Measurements from ENCODE around the gene GOLPH3L. TPM values are rescaled to one million over a fixed set of nuclear protein-coding genes. Genes with fewer than 3 reads are reported as not detected.

Gene GOLPH3L
- total and polyA plus RNA-seq, 2 experiments from 2014 or later = 23.5 to 29.6 TPM

- Histone ChIP-seq H4K20me1 (replicated peaks; ENCODE audit: insufficient read depth) (no peaks in the 10 kb centered on the region), H3K4me1 (ENCODE audit: insufficient read depth) (peaks cover 10% of the 10 kb centered on the region; the same call in 1 of the 2 replicates), H3K4me2 (no peak overlapping the region), H3K36me3 (ENCODE audit: insufficient read depth) (peaks cover 23% of the 10 kb centered on the region), H2AFZ (no peak overlapping the region), H3K79me2 (replicated peaks; ENCODE audit: insufficient read depth) (peaks cover 17% of the 10 kb centered on the region; the same call in 1 of the 2 replicates), H3K9me2 (ENCODE audit: insufficient read depth) (no peaks in the 10 kb centered on the region), H3K27me3 (ENCODE audit: insufficient read depth) (no peaks in the 10 kb centered on the region), H3K27ac (ENCODE audit: low read depth) (0 out of 2 replicates have a peak overlapping the region, but pooled peaks have one; percentile 41), H3F3A (replicated peaks; ENCODE audit: low read depth) (0 out of 2 replicates have a peak, but pooled peaks cover 6% of the 10 kb centered on the region), H3K4me3 (no peak overlapping the region)
- Mint-ChIP-seq H3K4me3 (no peak overlapping the region), H3K36me3 (ENCODE audit: low read depth) (peaks cover 34% of the 10 kb centered on the region), H3K27ac (no peak overlapping the region), H3K27me3 (ENCODE audit: insufficient read depth, low read depth, poor library complexity) (peaks cover 4% of the 10 kb centered on the region), H3K4me1 (peaks cover 10% of the 10 kb centered on the region), H3K9me3 (no peaks in the 10 kb centered on the region)
- DNase-seq (ENCODE audit: low spot score) (no peak), ATAC-seq (no peak)
- TF ChIP-seq REST (IDR thresholded peaks at IDR 0.05; ENCODE audit: unreplicated experiment) (no peak), JUNB (IDR thresholded peaks at IDR 0.05; ENCODE audit: unreplicated experiment) (no peak), EZH2phosphoT487 (IDR thresholded peaks at IDR 0.05; ENCODE audit: unreplicated experiment) (no peak), NANOG (IDR thresholded peaks at IDR 0.05; ENCODE audit: borderline replicate concordance) (no peak), ZNF114 (CRISPR knock-in tag; IDR thresholded peaks at IDR 0.05) (no peak), CREB1 (CRISPR knock-in tag; IDR thresholded peaks at IDR 0.05; ENCODE audit: low read depth) (no peak), EZH2 (IDR thresholded peaks at IDR 0.05; ENCODE audit: low read depth, unreplicated experiment) (no peak), STAT1 (IDR thresholded peaks at IDR 0.05; ENCODE audit: unreplicated experiment) (no peak), POLR2AphosphoS5 (IDR thresholded peaks at IDR 0.05; ENCODE audit: low read depth) (no peak), ZNF331 (CRISPR knock-in tag; IDR thresholded peaks at IDR 0.05; ENCODE audit: low read depth) (no peak)
- TF ChIP-seq, protein P1, sequence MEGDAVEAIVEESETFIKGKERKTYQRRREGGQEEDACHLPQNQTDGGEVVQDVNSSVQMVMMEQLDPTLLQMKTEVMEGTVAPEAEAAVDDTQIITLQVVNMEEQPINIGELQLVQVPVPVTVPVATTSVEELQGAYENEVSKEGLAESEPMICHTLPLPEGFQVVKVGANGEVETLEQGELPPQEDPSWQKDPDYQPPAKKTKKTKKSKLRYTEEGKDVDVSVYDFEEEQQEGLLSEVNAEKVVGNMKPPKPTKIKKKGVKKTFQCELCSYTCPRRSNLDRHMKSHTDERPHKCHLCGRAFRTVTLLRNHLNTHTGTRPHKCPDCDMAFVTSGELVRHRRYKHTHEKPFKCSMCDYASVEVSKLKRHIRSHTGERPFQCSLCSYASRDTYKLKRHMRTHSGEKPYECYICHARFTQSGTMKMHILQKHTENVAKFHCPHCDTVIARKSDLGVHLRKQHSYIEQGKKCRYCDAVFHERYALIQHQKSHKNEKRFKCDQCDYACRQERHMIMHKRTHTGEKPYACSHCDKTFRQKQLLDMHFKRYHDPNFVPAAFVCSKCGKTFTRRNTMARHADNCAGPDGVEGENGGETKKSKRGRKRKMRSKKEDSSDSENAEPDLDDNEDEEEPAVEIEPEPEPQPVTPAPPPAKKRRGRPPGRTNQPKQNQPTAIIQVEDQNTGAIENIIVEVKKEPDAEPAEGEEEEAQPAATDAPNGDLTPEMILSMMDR (conservative IDR thresholded peaks at IDR 0.05; ENCODE audit: low read depth in 2 of 2) = no peak
- TF ChIP-seq, protein P2, sequence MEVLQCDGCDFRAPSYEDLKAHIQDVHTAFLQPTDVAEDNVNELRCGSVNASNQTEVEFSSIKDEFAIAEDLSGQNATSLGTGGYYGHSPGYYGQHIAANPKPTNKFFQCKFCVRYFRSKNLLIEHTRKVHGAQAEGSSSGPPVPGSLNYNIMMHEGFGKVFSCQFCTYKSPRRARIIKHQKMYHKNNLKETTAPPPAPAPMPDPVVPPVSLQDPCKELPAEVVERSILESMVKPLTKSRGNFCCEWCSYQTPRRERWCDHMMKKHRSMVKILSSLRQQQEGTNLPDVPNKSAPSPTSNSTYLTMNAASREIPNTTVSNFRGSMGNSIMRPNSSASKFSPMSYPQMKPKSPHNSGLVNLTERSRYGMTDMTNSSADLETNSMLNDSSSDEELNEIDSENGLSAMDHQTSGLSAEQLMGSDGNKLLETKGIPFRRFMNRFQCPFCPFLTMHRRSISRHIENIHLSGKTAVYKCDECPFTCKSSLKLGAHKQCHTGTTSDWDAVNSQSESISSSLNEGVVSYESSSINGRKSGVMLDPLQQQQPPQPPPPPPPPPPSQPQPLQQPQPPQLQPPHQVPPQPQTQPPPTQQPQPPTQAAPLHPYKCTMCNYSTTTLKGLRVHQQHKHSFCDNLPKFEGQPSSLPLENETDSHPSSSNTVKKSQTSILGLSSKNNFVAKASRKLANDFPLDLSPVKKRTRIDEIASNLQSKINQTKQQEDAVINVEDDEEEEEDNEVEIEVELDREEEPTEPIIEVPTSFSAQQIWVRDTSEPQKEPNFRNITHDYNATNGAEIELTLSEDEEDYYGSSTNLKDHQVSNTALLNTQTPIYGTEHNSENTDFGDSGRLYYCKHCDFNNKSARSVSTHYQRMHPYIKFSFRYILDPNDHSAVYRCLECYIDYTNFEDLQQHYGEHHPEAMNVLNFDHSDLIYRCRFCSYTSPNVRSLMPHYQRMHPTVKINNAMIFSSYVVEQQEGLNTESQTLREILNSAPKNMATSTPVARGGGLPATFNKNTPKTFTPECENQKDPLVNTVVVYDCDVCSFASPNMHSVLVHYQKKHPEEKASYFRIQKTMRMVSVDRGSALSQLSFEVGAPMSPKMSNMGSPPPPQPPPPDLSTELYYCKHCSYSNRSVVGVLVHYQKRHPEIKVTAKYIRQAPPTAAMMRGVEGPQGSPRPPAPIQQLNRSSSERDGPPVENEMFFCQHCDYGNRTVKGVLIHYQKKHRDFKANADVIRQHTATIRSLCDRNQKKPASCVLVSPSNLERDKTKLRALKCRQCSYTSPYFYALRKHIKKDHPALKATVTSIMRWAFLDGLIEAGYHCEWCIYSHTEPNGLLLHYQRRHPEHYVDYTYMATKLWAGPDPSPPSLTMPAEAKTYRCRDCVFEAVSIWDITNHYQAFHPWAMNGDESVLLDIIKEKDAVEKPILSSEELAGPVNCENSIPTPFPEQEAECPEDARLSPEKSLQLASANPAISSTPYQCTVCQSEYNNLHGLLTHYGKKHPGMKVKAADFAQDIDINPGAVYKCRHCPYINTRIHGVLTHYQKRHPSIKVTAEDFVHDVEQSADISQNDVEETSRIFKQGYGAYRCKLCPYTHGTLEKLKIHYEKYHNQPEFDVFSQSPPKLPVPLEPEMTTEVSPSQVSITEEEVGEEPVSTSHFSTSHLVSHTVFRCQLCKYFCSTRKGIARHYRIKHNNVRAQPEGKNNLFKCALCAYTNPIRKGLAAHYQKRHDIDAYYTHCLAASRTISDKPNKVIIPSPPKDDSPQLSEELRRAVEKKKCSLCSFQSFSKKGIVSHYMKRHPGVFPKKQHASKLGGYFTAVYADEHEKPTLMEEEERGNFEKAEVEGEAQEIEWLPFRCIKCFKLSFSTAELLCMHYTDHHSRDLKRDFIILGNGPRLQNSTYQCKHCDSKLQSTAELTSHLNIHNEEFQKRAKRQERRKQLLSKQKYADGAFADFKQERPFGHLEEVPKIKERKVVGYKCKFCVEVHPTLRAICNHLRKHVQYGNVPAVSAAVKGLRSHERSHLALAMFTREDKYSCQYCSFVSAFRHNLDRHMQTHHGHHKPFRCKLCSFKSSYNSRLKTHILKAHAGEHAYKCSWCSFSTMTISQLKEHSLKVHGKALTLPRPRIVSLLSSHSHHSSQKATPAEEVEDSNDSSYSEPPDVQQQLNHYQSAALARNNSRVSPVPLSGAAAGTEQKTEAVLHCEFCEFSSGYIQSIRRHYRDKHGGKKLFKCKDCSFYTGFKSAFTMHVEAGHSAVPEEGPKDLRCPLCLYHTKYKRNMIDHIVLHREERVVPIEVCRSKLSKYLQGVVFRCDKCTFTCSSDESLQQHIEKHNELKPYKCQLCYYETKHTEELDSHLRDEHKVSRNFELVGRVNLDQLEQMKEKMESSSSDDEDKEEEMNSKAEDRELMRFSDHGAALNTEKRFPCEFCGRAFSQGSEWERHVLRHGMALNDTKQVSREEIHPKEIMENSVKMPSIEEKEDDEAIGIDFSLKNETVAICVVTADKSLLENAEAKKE (CRISPR knock-in tag; IDR thresholded peaks at IDR 0.05) = no peak
- TF ChIP-seq, protein P3, sequence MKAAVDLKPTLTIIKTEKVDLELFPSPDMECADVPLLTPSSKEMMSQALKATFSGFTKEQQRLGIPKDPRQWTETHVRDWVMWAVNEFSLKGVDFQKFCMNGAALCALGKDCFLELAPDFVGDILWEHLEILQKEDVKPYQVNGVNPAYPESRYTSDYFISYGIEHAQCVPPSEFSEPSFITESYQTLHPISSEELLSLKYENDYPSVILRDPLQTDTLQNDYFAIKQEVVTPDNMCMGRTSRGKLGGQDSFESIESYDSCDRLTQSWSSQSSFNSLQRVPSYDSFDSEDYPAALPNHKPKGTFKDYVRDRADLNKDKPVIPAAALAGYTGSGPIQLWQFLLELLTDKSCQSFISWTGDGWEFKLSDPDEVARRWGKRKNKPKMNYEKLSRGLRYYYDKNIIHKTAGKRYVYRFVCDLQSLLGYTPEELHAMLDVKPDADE (IDR thresholded peaks at IDR 0.05) = no peak
Measured at GRCh38 chr1:150686275-150686674, 10.7 kb downstream of the GOLPH3L start.

All from GM23338 (cell line).